ENCODE results near the gene DPP4. TPM values are rescaled to one million over a fixed set of nuclear protein-coding genes. Genes with fewer than 3 reads are reported as not detected.

The DPP4 gene
- total and polyA plus RNA-seq, 2 donors, result 4.2 to 23.9 TPM

- Histone ChIP-seq H3K9me3 (ENCODE audit: control insufficient read depth in 2 of 2, insufficient read depth in 1 of 2, low read length in 1 of 2) (no peaks in the 10 kb centered on the region), H3K4me3 (ENCODE audit: low read length in 2 of 2) (no peak overlapping the region), H3K4me1 (ENCODE audit: control insufficient read depth in 2 of 2, insufficient read depth in 2 of 2, low read length in 2 of 2) (peaks cover 33 to 47% of the 10 kb centered on the region in 2 donors), H3K36me3 (ENCODE audit: control insufficient read depth in 2 of 2, insufficient read depth in 2 of 2, low read length in 1 of 2) (peaks cover 0 to 5% of the 10 kb centered on the region in 2 donors), H3K27me3 (ENCODE audit: control insufficient read depth in 2 of 2, insufficient read depth in 1 of 2, low read length in 1 of 2) (no peaks in the 10 kb centered on the region), H3K27ac (ENCODE audit: low read depth in 1 of 2, low read length in 1 of 2) (peak overlapping the region in 1 of 2 donors; percentile 60)
- DNase-seq (ENCODE audit: low read depth in 6 of 9, low spot score in 9 of 9), result peak in 8 of 9 donors; percentile 41 to 80 (median 56)
Observed at GRCh38 chr2:161995553-161996016, 78.4 kb downstream of the DPP4 start.

GRCh38 chr2:161994761-161995520 is 79.1 kb downstream of the DPP4 start:
- peaks cover 33 to 47% of the 10 kb centered on the region in 2 donors for H3K4me1 ChIP-seq (ENCODE audit: control insufficient read depth in 2 of 2, insufficient read depth in 2 of 2, low read length in 2 of 2)
- 24% methylated on average over 5 of the region's 5 CpGs for WGBS
- no peaks in the 10 kb centered on the region for H3K9me3 ChIP-seq (ENCODE audit: control insufficient read depth in 2 of 2, insufficient read depth in 1 of 2, low read length in 1 of 2)
- no peak for DNase-seq (ENCODE audit: low read depth in 6 of 9, low spot score in 9 of 9)
- peak overlapping the region in 1 of 2 donors; percentile 60 for H3K27ac ChIP-seq (ENCODE audit: low read depth in 1 of 2, low read length in 1 of 2)
- H3K4me3 ChIP-seq (ENCODE audit: low read length in 2 of 2), result no peak overlapping the region
- H3K36me3 ChIP-seq (ENCODE audit: control insufficient read depth in 2 of 2, insufficient read depth in 2 of 2, low read length in 1 of 2), result peaks cover 0 to 3% of the 10 kb centered on the region in 2 donors
- no peaks in the 10 kb centered on the region for H3K27me3 ChIP-seq (ENCODE audit: control insufficient read depth in 2 of 2, insufficient read depth in 1 of 2, low read length in 1 of 2)

- Histone ChIP-seq H3K27me3 (ENCODE audit: control insufficient read depth in 2 of 2, insufficient read depth in 1 of 2, low read length in 1 of 2) (no peaks in the 10 kb centered on the region), H3K36me3 (ENCODE audit: control insufficient read depth in 2 of 2, insufficient read depth in 2 of 2, low read length in 1 of 2) (no peaks in the 10 kb centered on the region), H3K9me3 (ENCODE audit: control insufficient read depth in 2 of 2, insufficient read depth in 1 of 2, low read length in 1 of 2) (no peaks in the 10 kb centered on the region), H3K4me3 (ENCODE audit: low read length in 2 of 2) (peak overlapping the region; percentile 3), H3K27ac (ENCODE audit: low read depth in 1 of 2, low read length in 1 of 2) (peak overlapping the region; percentile 84 to 87), H3K4me1 (ENCODE audit: control insufficient read depth in 2 of 2, insufficient read depth in 2 of 2, low read length in 2 of 2) (peaks cover 20 to 30% of the 10 kb centered on the region in 2 donors)
- DNase-seq (ENCODE audit: low read depth in 6 of 9, low spot score in 9 of 9), result peak in 8 of 9 donors; percentile 45 to 93 (median 76)
- WGBS, result 2% methylated on average over 3 of the region's 3 CpGs
Observed at GRCh38 chr2:161992531-161992930, 81.5 kb downstream of the DPP4 start.

GRCh38 chr2:161991991-161992390 is 82.0 kb downstream of the DPP4 start:
- no peak for DNase-seq (ENCODE audit: low read depth in 6 of 9, low spot score in 9 of 9)
- 90% methylated on average over 1 of the region's 1 CpG for WGBS
- Histone ChIP-seq H3K4me3 (ENCODE audit: low read length in 2 of 2) (no peak overlapping the region), H3K27ac (ENCODE audit: low read depth in 1 of 2, low read length in 1 of 2) (peak overlapping the region in 1 of 2 donors; percentile 87), H3K27me3 (ENCODE audit: control insufficient read depth in 2 of 2, insufficient read depth in 1 of 2, low read length in 1 of 2) (no peaks in the 10 kb centered on the region), H3K4me1 (ENCODE audit: control insufficient read depth in 2 of 2, insufficient read depth in 2 of 2, low read length in 2 of 2) (peaks cover 20 to 30% of the 10 kb centered on the region in 2 donors), H3K9me3 (ENCODE audit: control insufficient read depth in 2 of 2, insufficient read depth in 1 of 2, low read length in 1 of 2) (no peaks in the 10 kb centered on the region), H3K36me3 (ENCODE audit: control insufficient read depth in 2 of 2, insufficient read depth in 2 of 2, low read length in 1 of 2) (no peaks in the 10 kb centered on the region)

- WGBS, result 99% methylated on average over 1 of the region's 1 CpG
- DNase-seq (ENCODE audit: low read depth in 6 of 9, low spot score in 9 of 9), result no peak
- H3K4me3 ChIP-seq (ENCODE audit: low read length in 2 of 2), result no peak overlapping the region
- H3K36me3 ChIP-seq (ENCODE audit: control insufficient read depth in 2 of 2, insufficient read depth in 2 of 2, low read length in 1 of 2), result no peaks in the 10 kb centered on the region
- no peaks in the 10 kb centered on the region for H3K9me3 ChIP-seq (ENCODE audit: control insufficient read depth in 2 of 2, insufficient read depth in 1 of 2, low read length in 1 of 2)
- no peaks in the 10 kb centered on the region for H3K27me3 ChIP-seq (ENCODE audit: control insufficient read depth in 2 of 2, insufficient read depth in 1 of 2, low read length in 1 of 2)
- no peak overlapping the region for H3K27ac ChIP-seq (ENCODE audit: low read depth in 1 of 2, low read length in 1 of 2)
- peaks cover 14 to 23% of the 10 kb centered on the region in 2 donors for H3K4me1 ChIP-seq (ENCODE audit: control insufficient read depth in 2 of 2, insufficient read depth in 2 of 2, low read length in 2 of 2)
Observed at GRCh38 chr2:161990741-161991140, 83.3 kb downstream of the DPP4 start.

GRCh38 chr2:161990036-161990435 is 84.0 kb downstream of the DPP4 start:
- H3K27ac ChIP-seq (ENCODE audit: low read depth in 1 of 2, low read length in 1 of 2), result no peak overlapping the region
- H3K36me3 ChIP-seq (ENCODE audit: control insufficient read depth in 2 of 2, insufficient read depth in 2 of 2, low read length in 1 of 2), result no peaks in the 10 kb centered on the region
- H3K9me3 ChIP-seq (ENCODE audit: control insufficient read depth in 2 of 2, insufficient read depth in 1 of 2, low read length in 1 of 2), result no peaks in the 10 kb centered on the region
- 96% methylated on average over 2 of the region's 2 CpGs for WGBS
- DNase-seq (ENCODE audit: low read depth in 6 of 9, low spot score in 9 of 9), result no peak
- no peaks in the 10 kb centered on the region for H3K27me3 ChIP-seq (ENCODE audit: control insufficient read depth in 2 of 2, insufficient read depth in 1 of 2, low read length in 1 of 2)
- no peak overlapping the region for H3K4me3 ChIP-seq (ENCODE audit: low read length in 2 of 2)
- peaks cover 9 to 16% of the 10 kb centered on the region in 2 donors for H3K4me1 ChIP-seq (ENCODE audit: control insufficient read depth in 2 of 2, insufficient read depth in 2 of 2, low read length in 2 of 2)

GRCh38 chr2:161988589-161988988 is 85.4 kb downstream of the DPP4 start:
- WGBS, result 89% methylated on average over 1 of the region's 1 CpG

GRCh38 chr2:161987311-161987710 is 86.7 kb downstream of the DPP4 start:
- 95% methylated on average over 2 of the region's 2 CpGs for WGBS
- no peak for DNase-seq (ENCODE audit: low read depth in 6 of 9, low spot score in 9 of 9)
- Histone ChIP-seq H3K4me3 (ENCODE audit: low read length in 2 of 2) (no peak overlapping the region), H3K36me3 (ENCODE audit: control insufficient read depth in 2 of 2, insufficient read depth in 2 of 2, low read length in 1 of 2) (no peaks in the 10 kb centered on the region), H3K4me1 (ENCODE audit: control insufficient read depth in 2 of 2, insufficient read depth in 2 of 2, low read length in 2 of 2) (peaks cover 0 to 3% of the 10 kb centered on the region in 2 donors), H3K27me3 (ENCODE audit: control insufficient read depth in 2 of 2, insufficient read depth in 1 of 2, low read length in 1 of 2) (no peaks in the 10 kb centered on the region), H3K9me3 (ENCODE audit: control insufficient read depth in 2 of 2, insufficient read depth in 1 of 2, low read length in 1 of 2) (no peaks in the 10 kb centered on the region), H3K27ac (ENCODE audit: low read depth in 1 of 2, low read length in 1 of 2) (no peak overlapping the region)

More at GRCh38 chr2:161988589-161988988, 85.4 kb downstream of the DPP4 start:
- Histone ChIP-seq H3K27ac (ENCODE audit: low read depth in 1 of 2, low read length in 1 of 2) (no peak overlapping the region), H3K27me3 (ENCODE audit: control insufficient read depth in 2 of 2, insufficient read depth in 1 of 2, low read length in 1 of 2) (no peaks in the 10 kb centered on the region), H3K36me3 (ENCODE audit: control insufficient read depth in 2 of 2, insufficient read depth in 2 of 2, low read length in 1 of 2) (no peaks in the 10 kb centered on the region), H3K9me3 (ENCODE audit: control insufficient read depth in 2 of 2, insufficient read depth in 1 of 2, low read length in 1 of 2) (no peaks in the 10 kb centered on the region), H3K4me1 (ENCODE audit: control insufficient read depth in 2 of 2, insufficient read depth in 2 of 2, low read length in 2 of 2) (peaks cover 3 to 7% of the 10 kb centered on the region in 2 donors), H3K4me3 (ENCODE audit: low read length in 2 of 2) (no peak overlapping the region)
- no peak for DNase-seq (ENCODE audit: low read depth in 6 of 9, low spot score in 9 of 9)

- Histone ChIP-seq H3K36me3 (ENCODE audit: control insufficient read depth in 2 of 2, insufficient read depth in 2 of 2, low read length in 1 of 2) (no peaks in the 10 kb centered on the region), H3K4me1 (ENCODE audit: control insufficient read depth in 2 of 2, insufficient read depth in 2 of 2, low read length in 2 of 2) (peaks cover 0 to 5% of the 10 kb centered on the region in 2 donors), H3K27me3 (ENCODE audit: control insufficient read depth in 2 of 2, insufficient read depth in 1 of 2, low read length in 1 of 2) (no peaks in the 10 kb centered on the region), H3K27ac (ENCODE audit: low read depth in 1 of 2, low read length in 1 of 2) (no peak overlapping the region), H3K4me3 (ENCODE audit: low read length in 2 of 2) (no peak overlapping the region), H3K9me3 (ENCODE audit: control insufficient read depth in 2 of 2, insufficient read depth in 1 of 2, low read length in 1 of 2) (no peaks in the 10 kb centered on the region)
- no peak for DNase-seq (ENCODE audit: low read depth in 6 of 9, low spot score in 9 of 9)
- WGBS, result 95% methylated on average over 1 of the region's 1 CpG
Observed at GRCh38 chr2:161983866-161984265, 90.1 kb downstream of the DPP4 start.

Measured in thymus (tissue), 11 donors.